Stimulated activated CD8-positive, alpha-beta memory T cell treated with anti-CD3 and anti-CD28 coated beads, Interleukin-7, amount 100 ng/mL, for 24 hours (primary cell): ENCODE data around the gene SELENON.

Experiments used
- DNase-seq: peaks from one replicate; pipeline ENCODE4 v3.0.0-alpha.2; 2020; ENCODE audit warnings: low read depth

SELENON gene

GRCh38 chr1:25864434-25864833, 64.4 kb downstream of the SELENON start:
- DNase-seq: no peak

- no peak for DNase-seq
These were observed 66.3 kb downstream of the SELENON start for GRCh38 chr1:25866288-25866687.

GRCh38 chr1:25867210-25867991, 67.4 kb downstream of the SELENON start:
- no peak for DNase-seq
